Non-pigmented ciliary epithelial cell (primary cell): Measurements from ENCODE around the gene CAV3.

Experiments
- DNase-seq: peaks from one replicate; pipeline ENCODE4 v3.0.0-alpha.2; 2010; ENCODE audit warnings: low read depth

CAV3 gene

GRCh38 chr3:8762607-8763377 is 29.2 kb downstream of the CAV3 start:
- no peak for DNase-seq

DNA sequence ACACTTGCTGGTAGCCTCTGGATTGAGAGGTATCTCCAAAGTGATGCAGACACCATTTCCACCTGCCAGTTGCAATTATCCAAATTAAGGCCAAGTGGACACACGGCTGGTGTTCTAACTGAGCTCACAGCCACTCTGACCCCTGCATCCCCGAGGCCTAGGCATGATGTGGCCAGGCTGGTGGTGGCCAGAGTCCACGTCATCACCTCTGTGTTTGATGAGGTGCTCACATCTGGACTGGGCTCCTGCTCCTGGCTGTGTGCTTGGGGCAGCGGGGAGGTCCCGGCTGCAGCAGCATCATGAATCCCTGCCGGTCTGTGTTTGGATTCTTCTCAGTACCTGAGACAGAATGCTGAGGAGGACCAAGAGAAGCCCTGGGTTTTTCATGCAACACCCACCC is 30.9 kb downstream of the CAV3 start:
- DNase-seq, result no peak

DNA sequence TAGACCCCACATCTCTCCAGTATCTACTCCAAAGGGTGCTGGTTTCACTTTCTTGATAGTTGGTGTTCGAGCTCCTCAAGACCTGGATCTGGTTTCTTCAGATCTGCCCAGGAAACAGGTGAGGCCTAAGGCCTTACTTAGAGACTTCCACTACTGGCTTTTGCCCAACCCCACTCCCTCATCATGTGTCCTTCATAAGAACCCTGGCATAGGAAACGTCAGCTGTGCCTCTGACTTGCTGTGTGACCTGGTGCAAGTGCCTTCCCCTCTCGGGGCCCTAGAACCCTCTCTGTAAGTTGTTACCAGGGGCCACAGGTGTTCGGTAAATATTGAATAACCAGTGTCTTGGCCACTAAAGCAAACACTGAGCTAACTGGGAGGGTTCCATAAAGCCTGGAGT is 31.9 kb downstream of the CAV3 start:
- no peak for DNase-seq

DNA sequence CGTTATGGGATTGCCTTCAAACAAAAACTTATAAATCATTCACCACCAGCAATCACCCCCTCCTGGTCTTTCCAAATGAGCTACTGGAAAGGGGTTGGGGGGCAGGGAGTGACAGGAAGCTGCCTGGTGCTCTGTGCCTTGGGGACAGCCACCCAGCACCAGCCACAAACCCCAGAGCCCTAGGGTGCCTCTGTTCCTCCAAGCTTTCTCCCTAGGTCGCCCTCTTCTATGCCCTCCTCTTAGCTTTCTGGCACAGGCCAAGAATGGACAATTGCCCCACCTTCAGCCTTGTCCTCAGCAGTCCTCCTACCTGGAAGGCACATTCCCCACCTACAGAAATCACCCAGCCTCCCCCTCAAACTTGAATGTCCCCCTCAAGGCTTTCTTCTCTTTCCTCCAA is 32.5 kb downstream of the CAV3 start:
- no peak for DNase-seq

DNA sequence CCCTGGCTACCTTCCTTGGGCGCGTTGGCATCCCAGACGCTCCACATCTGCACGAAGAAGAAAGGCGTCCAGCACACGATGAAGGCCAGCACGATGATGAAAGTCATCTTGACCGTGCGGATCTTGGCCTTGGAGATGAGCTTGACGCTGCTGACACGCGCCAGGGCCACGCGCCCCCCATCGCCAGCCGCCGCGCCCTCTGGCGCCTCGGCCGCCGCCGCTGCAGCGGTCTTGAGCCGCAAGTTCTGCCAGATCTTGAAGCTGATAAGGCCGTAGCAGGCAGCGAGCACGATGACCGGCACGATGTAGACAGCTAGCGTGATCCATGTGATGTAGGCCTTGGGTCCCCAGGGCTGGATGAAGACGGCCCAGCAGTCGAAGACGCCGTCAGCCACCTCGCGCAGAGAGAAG is 33.7 kb downstream of the CAV3 start:
- no peak for DNase-seq

- no peak for DNase-seq
Measured at GRCh38 chr3:8767667-8768363, 34.2 kb downstream of the CAV3 start.

DNA sequence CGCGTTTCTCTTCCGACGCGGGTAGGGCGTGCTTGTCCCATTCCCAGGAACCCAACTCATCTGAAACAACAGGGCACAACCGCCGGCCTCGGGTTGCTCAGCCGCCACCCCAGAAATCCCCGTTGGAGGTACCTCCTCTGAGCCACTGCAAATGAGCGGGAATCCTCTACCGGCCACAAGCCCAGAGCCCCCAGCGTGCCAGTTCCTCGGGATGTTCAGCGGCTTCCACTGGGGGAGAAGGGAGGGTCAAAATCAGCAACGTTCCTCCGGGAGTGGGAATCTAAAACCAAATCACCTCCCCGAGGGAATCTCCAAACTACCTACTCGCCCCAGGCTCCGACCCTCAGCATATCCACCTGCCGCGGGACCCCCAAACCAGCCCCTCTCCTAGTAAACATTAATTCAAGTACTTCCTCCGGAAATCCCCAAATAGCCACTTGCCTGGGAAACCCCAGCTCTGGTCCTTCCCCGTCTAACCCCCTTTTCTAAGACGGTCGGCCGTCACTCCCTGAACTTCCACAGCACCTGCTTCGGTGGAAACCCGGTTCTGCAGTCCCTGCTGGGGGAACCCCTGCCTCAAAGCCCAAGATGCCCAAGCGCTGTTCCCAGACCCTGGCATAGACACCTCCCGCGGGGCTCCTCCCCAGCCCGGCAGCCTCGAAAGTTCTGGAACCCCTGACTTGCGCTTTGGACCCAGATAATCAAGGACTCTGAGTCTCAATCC is 34.9 kb downstream of the CAV3 start:
- DNase-seq, result no peak

- DNase-seq, result peak; percentile 61
Measured at GRCh38 chr3:8769088-8769822, 35.7 kb downstream of the CAV3 start, which contains the start of gene OXTR. OXTR (minus strand) TSS chr3:8769613; CDS start chr3:8768187, 1,426 bp downstream.

DNA sequence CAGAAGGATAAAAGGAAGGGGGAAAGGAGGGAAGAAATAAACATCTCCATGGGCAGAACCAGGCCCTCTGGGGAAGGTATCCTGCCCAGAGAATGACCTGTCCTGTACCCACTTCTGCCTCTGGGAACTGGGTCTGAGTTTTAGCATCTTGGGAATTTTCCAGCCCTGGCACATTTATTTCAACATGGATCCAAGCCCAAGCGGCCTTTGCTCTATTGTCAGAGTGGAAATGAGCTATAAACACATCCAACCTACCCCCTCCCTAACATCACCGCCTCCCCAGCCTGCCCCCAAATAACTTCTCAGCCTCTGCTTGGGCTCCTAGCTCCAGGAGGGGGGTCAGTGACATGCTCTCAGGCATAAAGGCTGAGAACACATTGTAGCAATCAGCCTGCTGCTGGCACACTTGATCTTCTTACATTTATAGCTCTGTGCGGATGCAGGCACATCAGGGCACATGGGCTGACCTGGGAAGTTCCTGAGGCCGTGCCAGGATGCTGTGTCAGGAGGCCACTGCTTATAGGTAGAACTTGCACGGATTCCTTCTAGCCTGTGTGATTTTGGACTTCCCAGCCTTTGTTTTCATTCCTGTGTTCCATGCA is 40.4 kb downstream of the CAV3 start:
- no peak for DNase-seq

- DNase-seq, result no peak
Measured at GRCh38 chr3:8775181-8775580, 41.6 kb downstream of the CAV3 start.

- DNase-seq, result no peak
Measured at GRCh38 chr3:8775602-8776001, 42.0 kb downstream of the CAV3 start.

DNA sequence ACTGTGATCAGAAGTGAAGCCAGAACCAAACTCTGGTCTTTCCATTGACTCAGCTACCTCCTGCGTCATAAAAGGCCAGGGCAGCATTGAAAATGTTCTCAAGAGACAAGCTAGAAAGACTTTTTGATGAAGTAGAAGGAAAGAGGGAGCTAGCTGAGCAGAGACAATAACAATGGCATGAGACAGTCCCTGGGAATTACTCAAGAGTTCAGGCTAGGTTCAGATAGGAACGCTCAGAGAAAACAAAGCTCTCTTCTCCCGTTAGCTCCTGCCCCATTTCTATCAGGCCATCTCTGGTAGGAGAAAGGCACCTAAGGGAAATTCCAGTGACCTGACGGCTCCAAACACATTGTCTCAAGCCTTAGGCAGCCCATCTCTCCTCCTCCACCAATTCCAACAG is 42.8 kb downstream of the CAV3 start:
- peak; percentile 95 for DNase-seq

DNA sequence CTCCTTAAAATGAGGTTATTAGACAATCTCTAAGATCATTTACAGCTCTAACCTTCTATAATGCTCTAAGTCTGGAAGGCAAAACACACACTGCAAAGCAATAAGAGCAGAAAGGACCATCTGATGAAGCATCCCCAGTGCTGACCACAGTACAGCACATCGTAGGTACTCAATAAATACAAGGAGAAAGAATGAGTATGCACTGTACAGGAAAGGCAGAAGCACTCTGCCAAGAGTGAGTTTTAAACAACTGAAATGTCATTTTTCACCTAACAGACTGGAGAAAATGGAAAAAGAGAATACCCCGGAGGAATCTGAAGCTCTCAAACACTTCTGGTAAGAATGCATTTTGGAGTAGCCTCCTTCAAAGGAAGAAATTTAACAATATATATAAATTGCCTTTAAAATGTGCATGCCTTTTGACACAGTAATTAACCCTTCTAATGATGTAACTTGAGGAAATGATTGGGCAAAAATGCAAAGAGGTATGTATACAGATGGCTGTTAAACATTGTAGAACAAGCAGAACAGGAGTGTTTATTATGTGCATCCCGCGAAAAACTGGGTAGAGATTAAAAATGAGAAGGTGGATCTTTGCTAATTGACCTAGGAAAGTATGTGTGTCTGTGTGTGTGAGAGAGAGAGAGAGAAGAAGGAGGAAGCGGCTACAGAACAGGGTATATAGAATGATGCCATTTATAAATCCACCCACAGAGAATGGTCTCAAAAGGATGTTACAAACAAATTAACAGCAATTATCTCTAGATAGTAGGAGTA is 43.8 kb downstream of the CAV3 start:
- DNase-seq, result no peak

DNA sequence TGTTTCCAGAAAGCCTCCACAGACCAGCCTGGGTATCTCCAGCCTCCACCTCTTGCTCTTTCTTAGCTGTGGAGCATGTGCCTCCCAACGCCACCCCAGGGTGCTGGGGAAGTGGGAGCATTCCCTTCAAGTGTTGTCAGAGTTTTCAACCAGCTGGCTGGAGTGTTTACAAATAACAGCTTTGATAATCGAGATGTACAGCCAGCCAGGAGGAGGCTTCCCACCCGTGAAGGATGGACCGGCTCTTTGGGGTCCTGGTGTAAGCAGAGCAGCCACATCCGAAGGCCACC is 44.3 kb downstream of the CAV3 start:
- DNase-seq, result no peak

GRCh38 chr3:8778475-8778874 is 44.9 kb downstream of the CAV3 start:
- no peak for DNase-seq

- DNase-seq, result no peak
Measured at GRCh38 chr3:8780279-8780678, 46.7 kb downstream of the CAV3 start.

DNA sequence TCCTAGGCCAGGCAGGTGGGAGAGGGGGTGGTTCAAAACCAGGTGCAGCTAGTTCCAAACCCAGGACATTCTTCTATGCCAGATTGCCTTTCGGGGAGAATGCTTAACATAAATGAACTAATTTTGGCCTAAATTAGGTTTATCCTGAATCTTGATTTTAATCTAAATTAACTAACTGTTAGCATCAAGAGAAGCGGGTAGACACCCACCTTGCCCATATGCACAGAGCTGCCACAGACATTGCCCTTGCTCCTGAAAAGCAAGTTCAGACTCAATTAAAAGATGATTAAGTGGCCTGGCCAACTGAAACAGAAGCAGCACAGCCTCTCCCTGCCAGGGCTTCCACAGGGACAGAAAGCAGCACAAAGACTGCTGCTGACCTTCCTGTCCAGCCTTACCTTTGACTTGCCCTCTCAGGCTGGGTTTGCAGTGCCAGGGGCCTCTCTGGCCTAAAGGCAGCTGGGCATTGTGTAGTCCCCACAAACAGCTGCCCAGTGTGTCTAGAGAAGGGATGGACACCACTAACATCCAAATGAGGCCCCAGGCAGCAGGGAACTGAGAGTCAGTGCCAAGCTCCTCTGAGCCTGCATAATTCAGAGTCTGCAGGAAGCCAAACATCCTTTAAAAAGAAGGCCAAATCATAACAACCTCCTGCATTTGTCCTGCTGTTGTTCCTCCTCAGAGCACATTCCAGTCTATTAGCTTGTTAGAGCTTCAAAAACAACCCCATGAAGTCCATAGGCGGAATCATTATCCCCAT is 51.3 kb downstream of the CAV3 start:
- no peak for DNase-seq

DNA sequence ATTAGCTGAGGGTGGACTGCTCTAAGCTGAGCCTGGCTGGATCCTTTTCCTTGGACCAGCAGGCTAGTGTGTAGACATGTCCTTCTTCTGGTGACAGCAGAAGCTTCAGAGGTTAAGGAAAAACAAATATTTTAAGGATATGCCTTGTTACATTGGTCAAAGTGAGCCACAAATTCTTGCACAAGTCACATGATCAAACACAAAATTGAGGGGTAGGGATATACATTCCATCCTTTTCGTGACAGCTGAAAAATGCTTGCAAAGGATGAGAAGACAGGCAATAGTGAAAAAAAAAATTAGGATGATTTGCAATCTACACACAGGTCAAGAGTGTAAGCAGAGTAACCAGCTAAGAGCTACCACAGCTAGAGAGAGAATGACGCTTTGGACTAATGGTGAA is 56.9 kb downstream of the CAV3 start:
- DNase-seq, result no peak

DNA sequence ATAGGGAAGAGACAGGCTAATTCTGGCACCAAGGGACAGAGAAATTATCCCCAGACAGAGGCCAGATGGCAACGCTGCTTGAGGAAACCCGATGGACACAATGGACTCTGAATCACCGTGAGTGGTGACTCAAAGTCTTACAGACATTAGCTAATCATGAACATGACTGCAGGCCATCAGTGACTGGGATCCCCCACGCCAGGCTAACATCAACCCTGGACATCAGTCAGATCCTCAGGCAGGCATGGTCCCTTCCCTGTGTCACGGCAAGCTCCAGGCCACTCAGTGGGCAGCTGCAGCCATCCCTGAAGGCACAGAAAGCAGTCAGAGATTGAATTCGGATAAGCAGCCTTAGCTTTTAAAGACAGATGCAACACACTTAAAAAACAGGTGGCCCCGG is 59.6 kb downstream of the CAV3 start:
- no peak for DNase-seq

DNA sequence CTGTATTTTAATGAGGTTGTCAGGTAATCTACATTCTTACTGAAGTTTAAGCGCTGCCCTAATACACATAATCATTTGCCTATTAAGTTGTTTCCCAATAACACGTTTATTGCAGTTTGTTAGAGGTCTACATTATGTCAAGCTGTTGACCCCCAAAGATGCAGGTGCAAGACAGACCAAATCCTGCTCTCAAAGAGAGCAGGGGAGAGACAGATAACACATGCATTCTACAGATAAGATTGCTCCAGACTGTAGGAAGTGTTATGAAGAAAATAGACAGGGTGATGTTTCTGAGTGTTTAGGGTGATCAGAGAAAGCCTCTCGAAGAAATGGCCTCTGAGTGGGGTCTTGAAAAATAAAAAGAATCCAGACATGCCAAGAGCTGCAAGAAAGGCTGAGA is 60.6 kb downstream of the CAV3 start:
- no peak for DNase-seq
